Measurements from ENCODE around the gene RAB20. TPM values are rescaled to one million over a fixed set of nuclear protein-coding genes. Genes with fewer than 3 reads are reported as not detected.
A peak's percentile ranks its signal among the peaks of the same experiment; 100 is the strongest.

The RAB20 gene
- total and polyA plus RNA-seq, 2 experiments from 2014 or later: 28.3 to 37.4 TPM

- H3K9me3 ChIP-seq (ENCODE audit: low read depth): no peaks in the 10 kb centered on the region
- no peak overlapping the region for H3K4me2 ChIP-seq
- WGBS (ENCODE audit: low lambda C conversion rate, missing lambda C conversion rate): 94% methylated on average over 16 of the region's 16 CpGs
- peaks cover 92% of the 10 kb centered on the region for H3K79me2 ChIP-seq
- no peaks in the 10 kb centered on the region for H3K27me3 ChIP-seq
- H3K27ac ChIP-seq: peak overlapping the region; percentile 94
- TF ChIP-seq EZH2phosphoT487 (IDR thresholded peaks at IDR 0.05; ENCODE audit: low read depth, severe bottlenecking, unreplicated experiment) (no peak), CTCF (IDR thresholded peaks at IDR 0.05; ENCODE audit: poor library complexity) (no peak), EZH2 (IDR thresholded peaks at IDR 0.05; ENCODE audit: borderline replicate concordance) (no peak)
- no peak for DNase-seq (ENCODE audit: low spot score)
- no peak overlapping the region for H3K4me3 ChIP-seq
- no peak overlapping the region for H2AFZ ChIP-seq
- no peaks in the 10 kb centered on the region for H3K36me3 ChIP-seq (replicated peaks; ENCODE audit: insufficient read depth, low read depth)
- peaks cover 35% of the 10 kb centered on the region for H3K4me1 ChIP-seq (ENCODE audit: insufficient read depth)
- no peaks in the 10 kb centered on the region for H4K20me1 ChIP-seq (ENCODE audit: insufficient read depth, poor library complexity, severe bottlenecking)
- no peaks in the 10 kb centered on the region for H3K9me2 ChIP-seq (replicated peaks; ENCODE audit: insufficient read depth)
Measured at GRCh38 chr13:110554946-110555345, 6.6 kb downstream of the RAB20 start.

GRCh38 chr13:110554227-110554836 is 7.2 kb downstream of the RAB20 start:
- Histone ChIP-seq H2AFZ (no peak overlapping the region), H3K36me3 (replicated peaks; ENCODE audit: insufficient read depth, low read depth) (no peaks in the 10 kb centered on the region), H3K79me2 (peaks cover 94% of the 10 kb centered on the region), H3K9me3 (ENCODE audit: low read depth) (no peaks in the 10 kb centered on the region), H3K9me2 (replicated peaks; ENCODE audit: insufficient read depth) (no peaks in the 10 kb centered on the region), H3K27me3 (no peaks in the 10 kb centered on the region), H3K4me1 (ENCODE audit: insufficient read depth) (peaks cover 31% of the 10 kb centered on the region), H3K4me3 (no peak overlapping the region), H4K20me1 (ENCODE audit: insufficient read depth, poor library complexity, severe bottlenecking) (no peaks in the 10 kb centered on the region), H3K4me2 (no peak overlapping the region), H3K27ac (no peak overlapping the region)
- DNase-seq (ENCODE audit: low spot score): no peak
- no peak for TF ChIP-seq EZH2phosphoT487 (IDR thresholded peaks at IDR 0.05; ENCODE audit: low read depth, severe bottlenecking, unreplicated experiment)
- WGBS (ENCODE audit: low lambda C conversion rate, missing lambda C conversion rate): 88% methylated on average over 8 of the region's 8 CpGs

- Histone ChIP-seq H3K4me2 (no peak overlapping the region), H3K9me2 (replicated peaks; ENCODE audit: insufficient read depth) (no peaks in the 10 kb centered on the region), H4K20me1 (ENCODE audit: insufficient read depth, poor library complexity, severe bottlenecking) (no peaks in the 10 kb centered on the region), H3K4me3 (no peak overlapping the region), H3K27me3 (no peaks in the 10 kb centered on the region), H3K4me1 (ENCODE audit: insufficient read depth) (peaks cover 28% of the 10 kb centered on the region), H3K36me3 (replicated peaks; ENCODE audit: insufficient read depth, low read depth) (no peaks in the 10 kb centered on the region), H3K9me3 (ENCODE audit: low read depth) (no peaks in the 10 kb centered on the region), H2AFZ (no peak overlapping the region), H3K27ac (no peak overlapping the region), H3K79me2 (peaks cover 94% of the 10 kb centered on the region)
- DNase-seq (ENCODE audit: low spot score): no peak
- TF ChIP-seq CTCF (IDR thresholded peaks at IDR 0.05; ENCODE audit: poor library complexity): no peak
- TF ChIP-seq EZH2phosphoT487 (IDR thresholded peaks at IDR 0.05; ENCODE audit: low read depth, severe bottlenecking, unreplicated experiment): no peak
- no peak for TF ChIP-seq EZH2 (IDR thresholded peaks at IDR 0.05; ENCODE audit: borderline replicate concordance)
- 96% methylated on average over 4 of the region's 4 CpGs for WGBS (ENCODE audit: low lambda C conversion rate, missing lambda C conversion rate)
Measured at GRCh38 chr13:110553417-110553816, 8.1 kb downstream of the RAB20 start.

GRCh38 chr13:110552767-110553166 is 8.8 kb downstream of the RAB20 start:
- Histone ChIP-seq H3K4me1 (ENCODE audit: insufficient read depth) (peaks cover 28% of the 10 kb centered on the region), H3K4me3 (no peak overlapping the region), H3K27ac (no peak overlapping the region), H4K20me1 (ENCODE audit: insufficient read depth, poor library complexity, severe bottlenecking) (no peaks in the 10 kb centered on the region), H3K9me2 (replicated peaks; ENCODE audit: insufficient read depth) (no peaks in the 10 kb centered on the region), H3K27me3 (no peaks in the 10 kb centered on the region), H3K79me2 (peaks cover 94% of the 10 kb centered on the region), H3K4me2 (no peak overlapping the region), H3K36me3 (replicated peaks; ENCODE audit: insufficient read depth, low read depth) (no peaks in the 10 kb centered on the region), H2AFZ (no peak overlapping the region), H3K9me3 (ENCODE audit: low read depth) (no peaks in the 10 kb centered on the region)
- DNase-seq (ENCODE audit: low spot score): no peak
- TF ChIP-seq CTCF (IDR thresholded peaks at IDR 0.05; ENCODE audit: poor library complexity) (no peak), EZH2 (IDR thresholded peaks at IDR 0.05; ENCODE audit: borderline replicate concordance) (no peak), EZH2phosphoT487 (IDR thresholded peaks at IDR 0.05; ENCODE audit: low read depth, severe bottlenecking, unreplicated experiment) (no peak)
- 99% methylated on average over 9 of the region's 9 CpGs for WGBS (ENCODE audit: low lambda C conversion rate, missing lambda C conversion rate)

Data from hepatocyte (in vitro differentiated cells).